Measurements from ENCODE around the gene ZNF142. TPM values are rescaled to one million over a fixed set of nuclear protein-coding genes. Genes with fewer than 3 reads are reported as not detected.

ZNF142 gene
- total and polyA plus RNA-seq, 9 of the 15 experiments (the other 6 are each of a cell fraction or from before 2014, with no cell fraction given) = 0.50 to 26.1 (median 4.5) TPM

GRCh38 chr2:218643751-218644310, 15.6 kb downstream of the ZNF142 start (continued):
- TF ChIP-seq, protein P1, sequence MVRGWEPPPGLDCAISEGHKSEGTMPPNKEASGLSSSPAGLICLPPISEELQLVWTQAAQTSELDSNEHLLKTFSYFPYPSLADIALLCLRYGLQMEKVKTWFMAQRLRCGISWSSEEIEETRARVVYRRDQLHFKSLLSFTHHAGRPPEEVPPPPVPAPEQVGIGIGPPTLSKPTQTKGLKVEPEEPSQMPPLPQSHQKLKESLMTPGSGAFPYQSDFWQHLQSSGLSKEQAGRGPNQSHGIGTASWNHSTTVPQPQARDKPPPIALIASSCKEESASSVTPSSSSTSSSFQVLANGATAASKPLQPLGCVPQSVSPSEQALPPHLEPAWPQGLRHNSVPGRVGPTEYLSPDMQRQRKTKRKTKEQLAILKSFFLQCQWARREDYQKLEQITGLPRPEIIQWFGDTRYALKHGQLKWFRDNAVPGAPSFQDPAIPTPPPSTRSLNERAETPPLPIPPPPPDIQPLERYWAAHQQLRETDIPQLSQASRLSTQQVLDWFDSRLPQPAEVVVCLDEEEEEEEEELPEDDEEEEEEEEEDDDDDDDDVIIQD (CRISPR knock-in tag; IDR thresholded peaks at IDR 0.05) = no peak
- TF ChIP-seq ZNF586 (CRISPR knock-in tag; conservative IDR thresholded peaks at IDR 0.05) (no peak), HDAC8 (tag; IDR thresholded peaks at IDR 0.05) (no peak), PURB (CRISPR knock-in tag; IDR thresholded peaks at IDR 0.05; ENCODE audit: low read depth) (no peak), DPF2 (IDR thresholded peaks at IDR 0.05) (no peak), ZBTB26 (CRISPR knock-in tag; IDR thresholded peaks at IDR 0.05) (no peak)
- TF ChIP-seq, protein P2, sequence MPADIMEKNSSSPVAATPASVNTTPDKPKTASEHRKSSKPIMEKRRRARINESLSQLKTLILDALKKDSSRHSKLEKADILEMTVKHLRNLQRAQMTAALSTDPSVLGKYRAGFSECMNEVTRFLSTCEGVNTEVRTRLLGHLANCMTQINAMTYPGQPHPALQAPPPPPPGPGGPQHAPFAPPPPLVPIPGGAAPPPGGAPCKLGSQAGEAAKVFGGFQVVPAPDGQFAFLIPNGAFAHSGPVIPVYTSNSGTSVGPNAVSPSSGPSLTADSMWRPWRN (IDR thresholded peaks at IDR 0.05; ENCODE audit: low read depth) = no peak

DNA sequence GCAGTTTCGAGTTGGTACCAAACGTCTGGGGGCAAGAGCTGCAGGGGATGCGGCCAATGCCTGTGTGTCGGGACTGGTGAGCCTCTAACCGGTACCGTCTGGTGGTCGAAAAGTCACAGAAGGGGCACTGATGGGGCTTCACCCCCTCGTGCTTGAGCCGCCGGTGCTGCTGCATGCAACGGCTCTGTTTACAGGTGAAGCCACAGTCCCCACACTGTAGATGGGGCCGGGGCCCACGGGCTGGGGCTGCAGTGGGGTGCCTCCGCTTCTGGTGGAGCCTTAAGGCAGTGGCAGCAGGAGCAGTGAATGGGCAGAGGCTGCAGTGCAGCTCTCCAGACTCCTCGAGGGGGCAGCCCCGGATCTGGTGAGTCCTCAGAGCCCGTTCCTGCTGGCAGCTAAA, 16.6 kb downstream of the ZNF142 start:
- ChIA-PET CTCF (ENCODE audit: low intra/inter-chr PET ratio) (no interaction called here), POLR2A (interaction anchor here (3.7 kb wide), 1 partner anchor 16 kb away, joined by 10 read pairs; the partner anchor contains the start of genes BCS1L and ZNF142)
- Histone ChIP-seq H3K9me3 (replicated peaks; ENCODE audit: control insufficient read depth, insufficient read depth, low read depth, low read length) (no peaks in the 10 kb centered on the region), H3K27me3 (ENCODE audit: control insufficient read depth in 2 of 2, insufficient read depth in 2 of 2, low read length in 2 of 2) (no peaks in the 10 kb centered on the region), H4K20me1 (replicated peaks; ENCODE audit: control insufficient read depth, insufficient read depth, low read length) (no peaks in the 10 kb centered on the region), H3K9ac (ENCODE audit: insufficient read depth in 1 of 2, low read depth in 2 of 2, low read length in 2 of 2) (no peak overlapping the region), H3K9me1 (ENCODE audit: control insufficient read depth, insufficient read depth, low read length) (no peaks in the 10 kb centered on the region), H3K79me2 (ENCODE audit: control insufficient read depth, insufficient read depth, low read length) (0 out of 3 replicates have a peak, but pooled peaks cover 4% of the 10 kb centered on the region), H3K27ac (ENCODE audit: extremely low read depth, low read depth, low read length) (no peak overlapping the region), H3K4me3 (no peak overlapping the region), H3K4me1 (replicated peaks in 1 of 2; ENCODE audit: control insufficient read depth in 2 of 2, insufficient read depth in 2 of 2, low read length in 2 of 2) (no peaks in the 10 kb centered on the region), H2AFZ (ENCODE audit: low read depth, low read length) (no peak overlapping the region), H3K36me3 (ENCODE audit: control insufficient read depth, insufficient read depth, low read length) (peaks cover 81% of the 10 kb centered on the region), H3K4me2 (ENCODE audit: insufficient read depth, low read length) (no peak overlapping the region)
- DNase-seq (ENCODE audit: extremely low read depth in 1 of 4, low spot score in 3 of 4) (no peak), ATAC-seq (no peak), FAIRE-seq (no peak)
- BruUV-seq (replicated peaks) = no TSS peak
- intact Hi-C loops (cut with micrococcal nuclease) (loop anchor here (10.0 kb wide), 2 partner anchors 238 to 368 kb away; partner anchors contain the start of genes AAMP and PNKD), in situ Hi-C loops (cut with MboI) (no loop called here)
- 86% methylated on average over 16 of the region's 17 CpGs for WGBS (ENCODE audit: insufficient coverage, low coverage, missing lambda C conversion rate)
- TF ChIP-seq CBFB (CRISPR knock-in tag; IDR thresholded peaks at IDR 0.05) (no peak), RBFOX2 (IDR thresholded peaks at IDR 0.05; ENCODE audit: low read depth, low read length) (peak; percentile 44), SRSF9 (IDR thresholded peaks at IDR 0.05; ENCODE audit: borderline replicate concordance, low read depth, low read length) (no peak), LCOR (CRISPR knock-in tag; IDR thresholded peaks at IDR 0.05) (no peak)

All from K562 (cell line).